HepG2 (cell line): ENCODE measurements around the gene INHA. TPM values are rescaled to one million over a fixed set of nuclear protein-coding genes. Genes with fewer than 3 reads are reported as not detected.

Experiments used
- HDAC6 ChIP-seq: fragments of 200-600 bp; sonication (generic); IDR thresholded peaks from 2 replicates; pipeline ENCODE4 v1.7.0; 2017; ENCODE audit warnings: mild to moderate bottlenecking, antibody characterized with exemption, low read length, low read depth
- HNF4G ChIP-seq, 2 experiments: sonication (generic) in 1 of 2; formaldehyde crosslinking in 1 of 2; IDR thresholded peaks; 2 replicates each; pipeline versions ENCODE4 v1.4.0 to v1.6.1; 2011 to 2020; ENCODE audit warnings: borderline replicate concordance in 2 of 2, low read depth in 2 of 2, mild to moderate bottlenecking in 2 of 2, low read length in 1 of 2, missing genetic modification reagents in 1 of 2, moderate library complexity in 1 of 2
- KMT2B ChIP-seq: IDR thresholded peaks from 2 replicates; pipeline ENCODE4 v1.6.1; 2016; ENCODE audit warnings: missing genetic modification reagents, missing compliant biosample characterization
- MIXL1 ChIP-seq: IDR thresholded peaks from 2 replicates; pipeline ENCODE4 v1.6.1; 2016
- NR2C2 ChIP-seq: sonication (generic); formaldehyde crosslinking; IDR thresholded peaks from 2 replicates; pipeline ENCODE4 v1.4.0; 2020; ENCODE audit warnings: missing genetic modification reagents, mild to moderate bottlenecking, moderate library complexity, borderline replicate concordance
- NR2F2 ChIP-seq: IDR thresholded peaks from 2 replicates; pipeline ENCODE4 v1.6.1; 2012; ENCODE audit warnings: low read depth, inconsistent platforms, borderline replicate concordance
- PBX2 ChIP-seq: IDR thresholded peaks from 2 replicates; pipeline ENCODE4 v1.6.1; 2016; ENCODE audit warnings: control low read depth
- PLSCR1 ChIP-seq: sonication (generic); formaldehyde crosslinking; IDR thresholded peaks from 2 replicates; pipeline ENCODE4 v1.5.0; 2020; ENCODE audit warnings: missing genetic modification reagents, mild to moderate bottlenecking, borderline replicate concordance
- POGK ChIP-seq: sonication (generic); formaldehyde crosslinking; conservative IDR thresholded peaks from 2 replicates; pipeline ENCODE4 v1.8.0; 2022; ENCODE audit warnings: mild to moderate bottlenecking, moderate library complexity, missing genetic modification reagents
- RARG ChIP-seq: sonication (generic); formaldehyde crosslinking; IDR thresholded peaks from 2 replicates; pipeline ENCODE4 v1.4.0; 2020; ENCODE audit warnings: low read depth, mild to moderate bottlenecking, missing genetic modification reagents
- RFX5 ChIP-seq: IDR thresholded peaks from 2 replicates; pipeline ENCODE4 v1.6.1; 2011; ENCODE audit warnings: low read depth, low read length, improper control_type of control experiment
- RXRB ChIP-seq: IDR thresholded peaks from 2 replicates; pipeline ENCODE4 v1.6.1; 2016; ENCODE audit warnings: borderline replicate concordance, missing genetic modification reagents, missing compliant biosample characterization
- SALL1 ChIP-seq: sonication (generic); formaldehyde crosslinking; IDR thresholded peaks from 2 replicates; pipeline ENCODE4 v1.8.0; 2022; ENCODE audit warnings: mild to moderate bottlenecking, missing genetic modification reagents
- ZNF350 ChIP-seq: sonication (generic); formaldehyde crosslinking; IDR thresholded peaks from 2 replicates; pipeline ENCODE4 v1.4.0; 2020; ENCODE audit warnings: mild to moderate bottlenecking, low read depth, missing genetic modification reagents, borderline replicate concordance
- ZNF530 ChIP-seq: sonication (generic); formaldehyde crosslinking; IDR thresholded peaks from 2 replicates; pipeline ENCODE4 v1.5.0; 2020; ENCODE audit warnings: low read depth, mild to moderate bottlenecking, missing genetic modification reagents
- ZNF558 ChIP-seq: sonication (generic); formaldehyde crosslinking; IDR thresholded peaks from 2 replicates; pipeline ENCODE4 v1.9.0; 2022; ENCODE audit warnings: mild to moderate bottlenecking, missing genetic modification reagents, borderline replicate concordance
- ZNF589 ChIP-seq: sonication (generic); formaldehyde crosslinking; conservative IDR thresholded peaks from 2 replicates; pipeline ENCODE4 v1.8.0; 2022; ENCODE audit warnings: mild to moderate bottlenecking, moderate library complexity, missing genetic modification reagents
- ZNF792 ChIP-seq: IDR thresholded peaks from 2 replicates; pipeline ENCODE4 v1.6.1; 2016
- ZSCAN9 ChIP-seq: IDR thresholded peaks from 2 replicates; pipeline ENCODE4 v1.6.1; 2016; ENCODE audit warnings: borderline replicate concordance
- polyA plus RNA-seq, 8 experiments: library from polyadenylated mRNA; depleted of rRNA in 3 of 8; stranded (reverse) in 7 of 8; unstranded in 1 of 8; fragments of >200 nt; fragmentation: Illumina TruSeq in 4 of 8; extraction: Trizol in 4 of 8; gene quantifications; 2 replicates each; pipeline versions ENCODE4 v1.2.1 to v1.2.3, GENCODE V29; 2011 to 2016; ENCODE audit warnings: low read depth in 4 of 8, missing spikeins in 1 of 8, mixed read lengths in 1 of 8; ENCODE audit not compliant: insufficient read depth in 1 of 8
- total RNA-seq, 5 experiments: library from RNA; depleted of rRNA; stranded (reverse); fragments of >200 nt; fragmentation: Illumina TruSeq; extraction: Trizol; gene quantifications; 2 replicates each; pipeline ENCODE4 v1.2.3, GENCODE V29; 2016; ENCODE audit warnings: low read depth in 1 of 5
- TF ChIP-seq, protein P1 (sequence below): sonication (generic); formaldehyde crosslinking; IDR thresholded peaks from 2 replicates; pipeline ENCODE4; 2020; ENCODE audit warnings: missing genetic modification reagents, mild to moderate bottlenecking, borderline replicate concordance
- TF ChIP-seq, protein P2 (sequence below): sonication (generic); formaldehyde crosslinking; IDR thresholded peaks from 2 replicates; pipeline ENCODE4 v1.5.0; 2020; ENCODE audit warnings: missing genetic modification reagents

The INHA gene
- total and polyA plus RNA-seq, 2 of the 13 experiments (the other 11 are each of a cell fraction or from before 2014, with no cell fraction given) = 4.1 to 15.2 TPM

GRCh38 chr2:219618733-219619122, 46.6 kb downstream of the INHA start (continued):
- TF ChIP-seq ZNF589 (CRISPR knock-in tag) (no peak), ZNF350 (CRISPR knock-in tag) (0 out of 2 replicates have a peak, but pooled peaks have one; percentile 52), NR2F2 (peak; percentile 85), MIXL1 (no peak), POGK (CRISPR knock-in tag) (no peak), SALL1 (CRISPR knock-in tag) (peak; percentile 56; the same call in 1 of the 2 replicates), ZSCAN9 (CRISPR knock-in tag) (no peak), NR2C2 (CRISPR knock-in tag) (peak; percentile 38; the same call in 1 of the 2 replicates), HNF4G (IDR thresholded peaks at IDR 0.05; ENCODE audit: borderline replicate concordance, low read depth, low read length) (peak; percentile 47; the same call in 1 of the 2 replicates), HNF4G (CRISPR knock-in tag; IDR thresholded peaks at IDR 0.05; ENCODE audit: borderline replicate concordance, low read depth) (no peak), PLSCR1 (CRISPR knock-in tag) (no peak), RFX5 (no peak), ZNF558 (CRISPR knock-in tag) (no peak), KMT2B (peak; percentile 24; the same call in 1 of the 2 replicates), RARG (no peak), ZNF792 (CRISPR knock-in tag) (no peak), RXRB (CRISPR knock-in tag) (peak; percentile 79), HDAC6 (no peak), PBX2 (CRISPR knock-in tag) (no peak), ZNF530 (CRISPR knock-in tag) (no peak)
- TF ChIP-seq, protein P1, sequence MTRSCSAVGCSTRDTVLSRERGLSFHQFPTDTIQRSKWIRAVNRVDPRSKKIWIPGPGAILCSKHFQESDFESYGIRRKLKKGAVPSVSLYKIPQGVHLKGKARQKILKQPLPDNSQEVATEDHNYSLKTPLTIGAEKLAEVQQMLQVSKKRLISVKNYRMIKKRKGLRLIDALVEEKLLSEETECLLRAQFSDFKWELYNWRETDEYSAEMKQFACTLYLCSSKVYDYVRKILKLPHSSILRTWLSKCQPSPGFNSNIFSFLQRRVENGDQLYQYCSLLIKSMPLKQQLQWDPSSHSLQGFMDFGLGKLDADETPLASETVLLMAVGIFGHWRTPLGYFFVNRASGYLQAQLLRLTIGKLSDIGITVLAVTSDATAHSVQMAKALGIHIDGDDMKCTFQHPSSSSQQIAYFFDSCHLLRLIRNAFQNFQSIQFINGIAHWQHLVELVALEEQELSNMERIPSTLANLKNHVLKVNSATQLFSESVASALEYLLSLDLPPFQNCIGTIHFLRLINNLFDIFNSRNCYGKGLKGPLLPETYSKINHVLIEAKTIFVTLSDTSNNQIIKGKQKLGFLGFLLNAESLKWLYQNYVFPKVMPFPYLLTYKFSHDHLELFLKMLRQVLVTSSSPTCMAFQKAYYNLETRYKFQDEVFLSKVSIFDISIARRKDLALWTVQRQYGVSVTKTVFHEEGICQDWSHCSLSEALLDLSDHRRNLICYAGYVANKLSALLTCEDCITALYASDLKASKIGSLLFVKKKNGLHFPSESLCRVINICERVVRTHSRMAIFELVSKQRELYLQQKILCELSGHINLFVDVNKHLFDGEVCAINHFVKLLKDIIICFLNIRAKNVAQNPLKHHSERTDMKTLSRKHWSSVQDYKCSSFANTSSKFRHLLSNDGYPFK (CRISPR knock-in tag) = no peak
- TF ChIP-seq, protein P2, sequence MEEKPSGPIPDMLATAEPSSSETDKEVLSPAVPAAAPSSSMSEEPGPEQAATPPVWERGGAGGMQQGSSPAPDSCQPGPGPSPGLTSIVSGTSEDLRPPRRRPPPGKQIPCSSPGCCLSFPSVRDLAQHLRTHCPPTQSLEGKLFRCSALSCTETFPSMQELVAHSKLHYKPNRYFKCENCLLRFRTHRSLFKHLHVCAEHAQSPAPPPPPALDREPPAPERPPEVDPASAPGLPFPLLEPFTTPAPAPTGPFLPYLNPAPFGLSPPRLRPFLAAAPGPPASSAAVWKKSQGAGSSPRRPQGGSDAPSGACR = no peak
